NCI-H1436 (cell line): ENCODE measurements around the gene SHD.
A peak's percentile ranks its signal among the peaks of the same experiment; 100 is the strongest.
"Not testable (repeated sequence)": the region's sequence is repeated elsewhere in the genome, so short reads cannot be mapped to it uniquely, and the experiment has no call there.

Source experiments
- DNase-seq: peaks from one replicate; lab custom pipeline; 2025; lab: John Stamatoyannopoulos, UW

Gene SHD

GRCh38 chr19:4267101-4267900 is 11.8 kb upstream of the SHD start:
- DNase-seq: no peak

GRCh38 chr19:4267901-4268815 is 10.9 kb upstream of the SHD start:
- no peak for DNase-seq

- DNase-seq: no peak
Observed at GRCh38 chr19:4268816-4269430, 10.1 kb upstream of the SHD start.

- no peak for DNase-seq
Observed at GRCh38 chr19:4272894-4273293, 6.2 kb upstream of the SHD start.

- not testable (repeated sequence) for DNase-seq
Observed at GRCh38 chr19:4274321-4274686, 4.8 kb upstream of the SHD start.

- DNase-seq: no peak
Observed at GRCh38 chr19:4277191-4277696, 1.8 kb upstream of the SHD start.

- DNase-seq: no peak
Observed at GRCh38 chr19:4278010-4278409, 1.1 kb upstream of the SHD start.

- no peak for DNase-seq
Observed at GRCh38 chr19:4279267-4279529, 132 bp downstream of the SHD start.

GRCh38 chr19:4279530-4280422 is 710 bp downstream of the SHD start:
- DNase-seq: no peak

GRCh38 chr19:4284176-4284958 is 5.3 kb downstream of the SHD start:
- DNase-seq: no peak

GRCh38 chr19:4284974-4285373 is 5.9 kb downstream of the SHD start:
- no peak for DNase-seq

GRCh38 chr19:4286141-4286540 is 7.1 kb downstream of the SHD start:
- not testable (repeated sequence) for DNase-seq

GRCh38 chr19:4288091-4288777 is 9.2 kb downstream of the SHD start:
- no peak for DNase-seq

- DNase-seq: no peak
Observed at GRCh38 chr19:4291184-4291732, 12.2 kb downstream of the SHD start.

GRCh38 chr19:4292515-4292914 is 13.4 kb downstream of the SHD start:
- no peak for DNase-seq

- no peak for DNase-seq
Observed at GRCh38 chr19:4294389-4294788, 15.3 kb downstream of the SHD start.

- DNase-seq: peak; percentile 97
Observed at GRCh38 chr19:4295972-4296771, 17.1 kb downstream of the SHD start.

GRCh38 chr19:4297901-4298809 is 19.1 kb downstream of the SHD start:
- no peak for DNase-seq
